Measurements from ENCODE around the gene CTNNA3.

CTNNA3 gene

GRCh38 chr10:66591865-66592264 is 1104.1 kb downstream of the CTNNA3 start:
- CTCF ChIA-PET = no interaction called here
- WGBS (ENCODE audit: insufficient coverage) = no CpG with 5 or more reads among the region's 2 CpGs
- POLR2A ChIA-PET = no interaction called here

DNA sequence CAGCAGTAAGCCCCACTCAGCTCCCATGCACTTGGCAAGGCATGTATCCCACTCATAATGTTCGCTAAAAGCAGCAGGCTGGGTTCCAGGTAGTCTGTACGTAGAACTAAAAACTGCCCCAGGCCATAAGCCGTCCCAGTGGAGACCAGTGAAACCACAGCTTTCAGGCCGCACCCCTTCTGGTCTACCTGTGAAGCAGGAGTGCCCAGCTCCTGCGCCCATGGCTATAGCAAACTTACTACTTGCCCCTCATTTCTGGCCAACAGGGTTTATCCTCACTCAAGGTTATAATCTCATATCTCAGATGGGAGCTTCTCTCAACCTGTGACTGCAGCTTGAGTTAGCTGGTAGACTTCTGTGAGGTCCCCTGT is 1108.3 kb downstream of the CTNNA3 start:
- CTCF ChIA-PET = no interaction called here
- Histone ChIP-seq H3K27ac (ENCODE audit: insufficient read depth in 1 of 2, low read depth in 1 of 2, low read length in 2 of 2, poor library complexity in 1 of 2, severe bottlenecking in 2 of 2) (no peak overlapping the region), H3K4me3 (ENCODE audit: control insufficient read depth in 1 of 7, extremely low read depth in 1 of 7, insufficient read depth in 4 of 7, low read depth in 2 of 7, low read length in 6 of 7) (no peak overlapping the region), H3K4me1 (ENCODE audit: control extremely low read depth in 1 of 4, control insufficient read depth in 4 of 4, insufficient read depth in 4 of 4, low read length in 3 of 4) (no peaks in the 10 kb centered on the region), H3K9me3 (ENCODE audit: control extremely low read depth in 1 of 5, control insufficient read depth in 4 of 5, insufficient read depth in 2 of 5, low read depth in 1 of 5, low read length in 4 of 5) (no peaks in the 10 kb centered on the region), H3K36me3 (ENCODE audit: control insufficient read depth in 4 of 4, insufficient read depth in 4 of 4, low read length in 3 of 4) (no peaks in the 10 kb centered on the region), H3K27me3 (replicated peaks in 2 of 5; ENCODE audit: control insufficient read depth in 4 of 5, insufficient read depth in 5 of 5, low read length in 4 of 5) (peaks cover 0 to 2% (median 0%) of the 10 kb centered on the region in 5 experiments)
- WGBS (ENCODE audit: insufficient coverage) = 95% methylated on average over 5 of the region's 5 CpGs
- POLR2A ChIA-PET = no interaction called here
- DNase-seq = no peak

More at GRCh38 chr10:66591865-66592264, 1104.1 kb downstream of the CTNNA3 start:
- H3K27me3 ChIP-seq (replicated peaks in 2 of 5; ENCODE audit: control insufficient read depth in 4 of 5, insufficient read depth in 5 of 5, low read length in 4 of 5) = no peaks in the 10 kb centered on the region
- no peak for DNase-seq
- H3K4me3 ChIP-seq (ENCODE audit: control insufficient read depth in 1 of 7, extremely low read depth in 1 of 7, insufficient read depth in 4 of 7, low read depth in 2 of 7, low read length in 6 of 7) = no peak overlapping the region
- H3K36me3 ChIP-seq (ENCODE audit: control insufficient read depth in 4 of 4, insufficient read depth in 4 of 4, low read length in 3 of 4) = no peaks in the 10 kb centered on the region
- no peaks in the 10 kb centered on the region for H3K4me1 ChIP-seq (ENCODE audit: control extremely low read depth in 1 of 4, control insufficient read depth in 4 of 4, insufficient read depth in 4 of 4, low read length in 3 of 4)
- peaks cover 0 to 3% (median 0%) of the 10 kb centered on the region in 5 experiments for H3K9me3 ChIP-seq (ENCODE audit: control extremely low read depth in 1 of 5, control insufficient read depth in 4 of 5, insufficient read depth in 2 of 5, low read depth in 1 of 5, low read length in 4 of 5)
- no peak overlapping the region for H3K27ac ChIP-seq (ENCODE audit: insufficient read depth in 1 of 2, low read depth in 1 of 2, low read length in 2 of 2, poor library complexity in 1 of 2, severe bottlenecking in 2 of 2)

GRCh38 chr10:66586897-66587679 is 1108.9 kb downstream of the CTNNA3 start:
- 98% methylated on average over 4 of the region's 4 CpGs for WGBS (ENCODE audit: insufficient coverage)
- DNase-seq = no peak
- no peak overlapping the region for H3K4me3 ChIP-seq (ENCODE audit: control insufficient read depth in 1 of 7, extremely low read depth in 1 of 7, insufficient read depth in 4 of 7, low read depth in 2 of 7, low read length in 6 of 7)
- no peak overlapping the region for H3K27ac ChIP-seq (ENCODE audit: insufficient read depth in 1 of 2, low read depth in 1 of 2, low read length in 2 of 2, poor library complexity in 1 of 2, severe bottlenecking in 2 of 2)
- ChIA-PET CTCF (no interaction called here), POLR2A (no interaction called here)
- no peaks in the 10 kb centered on the region for H3K4me1 ChIP-seq (ENCODE audit: control extremely low read depth in 1 of 4, control insufficient read depth in 4 of 4, insufficient read depth in 4 of 4, low read length in 3 of 4)
- H3K9me3 ChIP-seq (ENCODE audit: control extremely low read depth in 1 of 5, control insufficient read depth in 4 of 5, insufficient read depth in 2 of 5, low read depth in 1 of 5, low read length in 4 of 5) = no peaks in the 10 kb centered on the region
- H3K36me3 ChIP-seq (ENCODE audit: control insufficient read depth in 4 of 4, insufficient read depth in 4 of 4, low read length in 3 of 4) = no peaks in the 10 kb centered on the region
- peaks cover 0 to 2% (median 0%) of the 10 kb centered on the region in 5 experiments for H3K27me3 ChIP-seq (replicated peaks in 2 of 5; ENCODE audit: control insufficient read depth in 4 of 5, insufficient read depth in 5 of 5, low read length in 4 of 5)

- Histone ChIP-seq H3K9me3 (ENCODE audit: control extremely low read depth in 1 of 5, control insufficient read depth in 4 of 5, insufficient read depth in 2 of 5, low read depth in 1 of 5, low read length in 4 of 5) (no peaks in the 10 kb centered on the region), H3K4me1 (ENCODE audit: control extremely low read depth in 1 of 4, control insufficient read depth in 4 of 4, insufficient read depth in 4 of 4, low read length in 3 of 4) (no peaks in the 10 kb centered on the region), H3K27ac (ENCODE audit: insufficient read depth in 1 of 2, low read depth in 1 of 2, low read length in 2 of 2, poor library complexity in 1 of 2, severe bottlenecking in 2 of 2) (no peak overlapping the region), H3K36me3 (ENCODE audit: control insufficient read depth in 4 of 4, insufficient read depth in 4 of 4, low read length in 3 of 4) (no peaks in the 10 kb centered on the region), H3K27me3 (replicated peaks in 2 of 5; ENCODE audit: control insufficient read depth in 4 of 5, insufficient read depth in 5 of 5, low read length in 4 of 5) (peaks cover 0 to 2% (median 0%) of the 10 kb centered on the region in 5 experiments), H3K4me3 (ENCODE audit: control insufficient read depth in 1 of 7, extremely low read depth in 1 of 7, insufficient read depth in 4 of 7, low read depth in 2 of 7, low read length in 6 of 7) (no peak overlapping the region)
- ChIA-PET POLR2A (no interaction called here), CTCF (interaction anchor here (1.3 kb wide), 1 partner anchor 343 kb away, joined by 3 read pairs; no protein-coding TSS in a partner anchor)
- DNase-seq = peak; percentile 2 to 48 (median 25)
- 40% methylated on average over 4 of the region's 5 CpGs for WGBS (ENCODE audit: insufficient coverage)
Measured at GRCh38 chr10:66586073-66586472, 1109.9 kb downstream of the CTNNA3 start.

- Histone ChIP-seq H3K36me3 (ENCODE audit: control insufficient read depth in 4 of 4, insufficient read depth in 4 of 4, low read length in 3 of 4) (no peaks in the 10 kb centered on the region), H3K27me3 (replicated peaks in 2 of 5; ENCODE audit: control insufficient read depth in 4 of 5, insufficient read depth in 5 of 5, low read length in 4 of 5) (no peaks in the 10 kb centered on the region), H3K4me3 (ENCODE audit: control insufficient read depth in 1 of 7, extremely low read depth in 1 of 7, insufficient read depth in 4 of 7, low read depth in 2 of 7, low read length in 6 of 7) (no peak overlapping the region), H3K9me3 (ENCODE audit: control extremely low read depth in 1 of 5, control insufficient read depth in 4 of 5, insufficient read depth in 2 of 5, low read depth in 1 of 5, low read length in 4 of 5) (no peaks in the 10 kb centered on the region), H3K4me1 (ENCODE audit: control extremely low read depth in 1 of 4, control insufficient read depth in 4 of 4, insufficient read depth in 4 of 4, low read length in 3 of 4) (no peaks in the 10 kb centered on the region), H3K27ac (ENCODE audit: insufficient read depth in 1 of 2, low read depth in 1 of 2, low read length in 2 of 2, poor library complexity in 1 of 2, severe bottlenecking in 2 of 2) (no peak overlapping the region)
- WGBS (ENCODE audit: insufficient coverage) = 100% methylated on average over 2 of the region's 2 CpGs
- POLR2A ChIA-PET = no interaction called here
- CTCF ChIA-PET = no interaction called here
- DNase-seq = no peak
Measured at GRCh38 chr10:66575251-66575855, 1120.6 kb downstream of the CTNNA3 start.

DNA sequence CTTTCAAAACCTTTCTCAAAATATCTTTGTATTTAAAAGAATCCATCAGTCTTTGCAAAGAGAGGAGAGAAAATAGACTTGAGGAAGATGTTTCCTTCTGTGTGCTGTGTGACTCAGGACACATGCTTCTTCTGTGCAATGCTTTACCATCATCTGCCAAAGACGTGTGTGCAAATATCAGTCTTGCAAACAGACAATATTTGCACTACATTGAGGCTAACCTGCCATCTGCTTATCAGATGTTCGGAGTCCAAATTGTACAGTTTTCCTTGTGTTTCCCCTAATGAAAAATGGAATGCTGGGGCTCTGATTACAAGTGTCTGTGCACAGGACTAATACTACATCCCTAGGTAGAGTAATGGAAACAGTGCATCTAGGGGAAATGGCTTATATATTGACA is 1123.3 kb downstream of the CTNNA3 start:
- Histone ChIP-seq H3K4me3 (ENCODE audit: control insufficient read depth in 1 of 7, extremely low read depth in 1 of 7, insufficient read depth in 4 of 7, low read depth in 2 of 7, low read length in 6 of 7) (no peak overlapping the region), H3K27ac (ENCODE audit: insufficient read depth in 1 of 2, low read depth in 1 of 2, low read length in 2 of 2, poor library complexity in 1 of 2, severe bottlenecking in 2 of 2) (no peak overlapping the region), H3K36me3 (ENCODE audit: control insufficient read depth in 4 of 4, insufficient read depth in 4 of 4, low read length in 3 of 4) (no peaks in the 10 kb centered on the region), H3K9me3 (ENCODE audit: control extremely low read depth in 1 of 5, control insufficient read depth in 4 of 5, insufficient read depth in 2 of 5, low read depth in 1 of 5, low read length in 4 of 5) (no peaks in the 10 kb centered on the region), H3K27me3 (replicated peaks in 2 of 5; ENCODE audit: control insufficient read depth in 4 of 5, insufficient read depth in 5 of 5, low read length in 4 of 5) (no peaks in the 10 kb centered on the region), H3K4me1 (ENCODE audit: control extremely low read depth in 1 of 4, control insufficient read depth in 4 of 4, insufficient read depth in 4 of 4, low read length in 3 of 4) (no peaks in the 10 kb centered on the region)
- CTCF ChIA-PET = no interaction called here
- POLR2A ChIA-PET = no interaction called here
- 100% methylated on average over 1 of the region's 2 CpGs for WGBS (ENCODE audit: insufficient coverage)
- DNase-seq = no peak

DNA sequence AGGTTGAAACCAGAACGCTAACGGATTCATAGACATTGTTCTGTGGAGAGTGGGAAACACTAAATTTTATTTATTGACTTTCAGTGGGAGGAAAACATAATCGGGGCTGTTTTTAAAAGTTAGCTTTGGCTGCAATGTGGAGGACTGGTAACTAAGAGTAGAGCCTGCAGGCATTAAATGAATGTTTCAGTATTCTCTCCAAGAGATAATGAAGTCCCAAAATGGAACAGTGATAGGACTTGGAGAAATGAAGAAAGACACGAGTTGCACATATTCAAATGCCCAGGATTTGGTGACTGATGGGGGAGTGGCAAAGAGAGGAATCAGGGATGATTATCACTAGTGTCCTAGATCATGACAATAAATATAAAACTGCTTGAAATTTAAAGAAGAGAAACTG is 1130.0 kb downstream of the CTNNA3 start:
- Histone ChIP-seq H3K36me3 (ENCODE audit: control insufficient read depth in 4 of 4, insufficient read depth in 4 of 4, low read length in 3 of 4) (no peaks in the 10 kb centered on the region), H3K9me3 (ENCODE audit: control extremely low read depth in 1 of 5, control insufficient read depth in 4 of 5, insufficient read depth in 2 of 5, low read depth in 1 of 5, low read length in 4 of 5) (no peaks in the 10 kb centered on the region), H3K4me3 (ENCODE audit: control insufficient read depth in 1 of 7, extremely low read depth in 1 of 7, insufficient read depth in 4 of 7, low read depth in 2 of 7, low read length in 6 of 7) (no peak overlapping the region), H3K27me3 (replicated peaks in 2 of 5; ENCODE audit: control insufficient read depth in 4 of 5, insufficient read depth in 5 of 5, low read length in 4 of 5) (no peaks in the 10 kb centered on the region), H3K27ac (ENCODE audit: insufficient read depth in 1 of 2, low read depth in 1 of 2, low read length in 2 of 2, poor library complexity in 1 of 2, severe bottlenecking in 2 of 2) (no peak overlapping the region), H3K4me1 (ENCODE audit: control extremely low read depth in 1 of 4, control insufficient read depth in 4 of 4, insufficient read depth in 4 of 4, low read length in 3 of 4) (no peaks in the 10 kb centered on the region)
- 65% methylated on average over 4 of the region's 4 CpGs for WGBS (ENCODE audit: insufficient coverage)
- CTCF ChIA-PET = interaction anchor here (1.2 kb wide), 1 partner anchor 75 kb away, joined by 4 read pairs; no protein-coding TSS in a partner anchor
- POLR2A ChIA-PET = no interaction called here
- DNase-seq = no peak
